Posterior vena cava (tissue), 2 donors: ENCODE results near the gene PSG4. TPM values are rescaled to one million over a fixed set of nuclear protein-coding genes. Genes with fewer than 3 reads are reported as not detected.
"Not testable (repeated sequence)": the region's sequence is repeated elsewhere in the genome, so short reads cannot be mapped to it uniquely, and the experiment has no call there.

Experiments used
- DNase-seq: peaks from one replicate; pipeline ENCODE4 v3.0.0-alpha.2; 2020; ENCODE audit warnings: low spot score
- intact Hi-C, 2 donors: fragments of 100-400 bp; cut with DNase I; formaldehyde crosslinking; loops; one replicate each; pipeline versions ENCODE4 v1.14.1 to v1.14.2; 2022 to 2023
- total RNA-seq, 2 donors: library from RNA; stranded (reverse); fragmentation: NEBNext Ultra II Directional; extraction: Animal tissue kit (Norgen Biotek cat#: 25700); gene quantifications; one replicate each; pipeline ENCODE4 v1.2.1, GENCODE V29; 2021
- donor health status: DM: yes; HTN: yes; CAD: no.
- donor health status: DM: yes; HTN: yes; CAD: no.

The PSG4 gene
- total RNA-seq, 2 donors from 2014 or later, result not detected

GRCh38 chr19:43201891-43202290 is 3.5 kb downstream of the PSG4 start:
- DNase-seq, intact Hi-C loops: not testable (repeated sequence)

DNA sequence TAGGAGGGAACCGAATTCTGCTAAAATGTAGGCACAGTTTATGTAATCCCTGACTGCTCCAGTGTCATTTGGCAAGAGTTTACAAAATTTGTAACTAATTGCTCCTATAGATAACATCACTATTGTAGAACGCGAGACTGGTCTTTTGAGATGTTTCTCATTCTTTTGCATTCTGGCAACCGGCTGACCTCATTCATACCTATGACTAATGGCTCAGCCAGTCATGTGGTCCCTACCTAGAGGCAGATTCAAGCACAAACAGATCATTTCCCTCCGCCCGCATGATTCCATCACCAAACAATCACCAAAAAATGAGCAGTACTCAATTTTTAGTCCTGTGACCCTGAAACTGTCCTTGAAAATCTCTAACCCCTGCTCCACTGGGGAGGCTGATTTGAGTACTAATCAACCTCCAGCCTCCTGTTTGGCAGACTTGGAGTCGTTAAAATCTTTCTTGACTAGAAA is 4.1 kb downstream of the PSG4 start:
- DNase-seq, intact Hi-C loops: not testable (repeated sequence)

- intact Hi-C loops, DNase-seq: not testable (repeated sequence)
Observed at GRCh38 chr19:43198686-43199419, 6.6 kb downstream of the PSG4 start.

DNA sequence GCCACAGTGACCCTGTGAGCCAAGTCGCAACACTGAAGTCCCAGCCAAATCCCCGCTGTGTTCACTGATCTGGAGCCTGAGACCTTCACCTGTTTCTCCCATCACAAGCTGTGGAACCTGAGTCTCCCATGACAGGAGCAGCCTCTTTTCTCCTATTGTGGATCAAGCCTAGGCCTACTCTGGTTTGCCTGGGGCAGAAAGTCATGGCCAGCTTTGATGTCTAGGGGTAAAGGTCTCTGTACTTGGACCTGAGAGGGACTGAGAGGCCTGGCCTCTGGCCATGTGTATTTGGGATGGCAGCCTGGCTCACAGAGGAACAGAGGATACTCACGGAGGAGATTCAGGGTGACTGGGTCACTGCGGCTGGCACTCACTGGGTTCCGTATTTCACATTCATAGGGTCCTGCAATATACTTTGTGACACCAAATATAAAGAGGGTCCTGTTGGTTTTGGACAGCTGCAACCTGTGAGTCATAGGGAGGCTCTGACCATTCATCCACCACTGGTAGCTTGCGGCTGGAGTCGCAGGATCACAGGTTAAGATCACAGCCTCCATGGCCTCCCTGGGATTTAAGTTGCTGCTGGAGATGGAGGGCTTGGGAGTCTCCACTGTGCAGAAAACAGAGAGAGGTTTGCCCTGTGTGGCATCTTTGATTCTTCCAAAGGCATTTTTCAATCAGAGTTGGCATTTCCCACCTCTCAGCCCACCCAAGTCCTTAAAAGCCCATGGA is 7.6 kb downstream of the PSG4 start:
- DNase-seq, intact Hi-C loops: not testable (repeated sequence)

- intact Hi-C loops, DNase-seq: not testable (repeated sequence)
Observed at GRCh38 chr19:43194397-43194796, 11.0 kb downstream of the PSG4 start.

DNA sequence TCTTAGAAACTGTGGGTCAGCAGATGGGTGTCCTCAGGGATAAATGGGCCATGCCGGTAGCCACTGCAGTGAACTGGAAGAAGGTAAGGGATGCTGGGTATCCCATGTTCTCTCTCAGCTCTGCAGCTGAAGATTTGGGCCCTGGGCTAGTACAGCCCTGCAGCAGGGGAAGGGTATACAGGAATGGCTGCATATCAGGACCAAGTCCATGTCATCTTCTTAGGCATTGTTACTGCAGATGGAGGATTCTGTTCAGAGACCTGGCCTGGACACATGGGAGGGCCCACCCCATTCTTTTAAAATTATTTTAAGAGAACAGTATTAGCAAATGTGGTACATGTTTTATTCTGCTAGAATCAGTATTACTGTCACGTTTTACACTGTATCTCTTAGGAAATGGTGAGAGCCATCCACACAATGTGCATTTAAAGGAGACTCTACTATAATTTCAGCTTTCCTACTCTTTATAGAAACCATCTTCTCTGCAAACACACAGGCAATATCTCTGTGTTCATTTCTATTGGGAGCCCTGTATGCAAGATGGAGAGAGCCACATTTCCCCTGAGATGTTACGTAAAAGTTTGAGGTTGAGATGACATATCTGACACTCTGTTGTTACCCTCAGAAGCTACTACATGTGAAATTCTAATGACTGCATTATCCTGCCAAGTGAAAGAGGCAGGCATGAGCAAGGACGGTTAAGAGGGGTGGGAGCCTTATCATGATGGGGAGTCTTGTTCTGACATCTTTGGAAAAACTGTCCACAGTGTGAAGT is 12.9 kb downstream of the PSG4 start:
- intact Hi-C loops, DNase-seq: not testable (repeated sequence)

DNA sequence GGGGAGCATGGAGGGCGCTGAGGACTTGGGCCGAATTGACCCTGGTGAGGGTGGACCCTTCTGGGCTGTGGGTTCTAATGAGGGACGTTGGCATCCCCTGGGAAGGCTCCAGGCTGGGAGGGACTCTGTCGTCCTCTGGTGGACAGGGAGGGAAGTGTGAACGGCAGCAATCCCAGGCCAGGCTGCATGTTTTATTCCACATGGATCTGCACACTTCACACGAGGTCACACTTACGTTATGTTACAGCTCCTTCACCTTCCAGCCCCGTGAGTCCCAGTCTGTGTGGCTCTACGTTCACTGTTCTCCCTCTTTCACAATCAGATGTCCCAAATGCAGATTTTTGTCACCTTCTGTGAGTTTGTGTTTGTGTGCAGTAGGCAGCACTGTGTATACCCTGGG is 17.3 kb downstream of the PSG4 start:
- intact Hi-C loops, DNase-seq: not testable (repeated sequence)

GRCh38 chr19:43186311-43186935 is 19.0 kb downstream of the PSG4 start, which contains the start of gene PSG5:
Gene PSG5, minus strand, starts transcription at chr19:43186536. Its CDS starts 131 bp downstream, at chr19:43186405.
- DNase-seq, intact Hi-C loops: not testable (repeated sequence)

DNA sequence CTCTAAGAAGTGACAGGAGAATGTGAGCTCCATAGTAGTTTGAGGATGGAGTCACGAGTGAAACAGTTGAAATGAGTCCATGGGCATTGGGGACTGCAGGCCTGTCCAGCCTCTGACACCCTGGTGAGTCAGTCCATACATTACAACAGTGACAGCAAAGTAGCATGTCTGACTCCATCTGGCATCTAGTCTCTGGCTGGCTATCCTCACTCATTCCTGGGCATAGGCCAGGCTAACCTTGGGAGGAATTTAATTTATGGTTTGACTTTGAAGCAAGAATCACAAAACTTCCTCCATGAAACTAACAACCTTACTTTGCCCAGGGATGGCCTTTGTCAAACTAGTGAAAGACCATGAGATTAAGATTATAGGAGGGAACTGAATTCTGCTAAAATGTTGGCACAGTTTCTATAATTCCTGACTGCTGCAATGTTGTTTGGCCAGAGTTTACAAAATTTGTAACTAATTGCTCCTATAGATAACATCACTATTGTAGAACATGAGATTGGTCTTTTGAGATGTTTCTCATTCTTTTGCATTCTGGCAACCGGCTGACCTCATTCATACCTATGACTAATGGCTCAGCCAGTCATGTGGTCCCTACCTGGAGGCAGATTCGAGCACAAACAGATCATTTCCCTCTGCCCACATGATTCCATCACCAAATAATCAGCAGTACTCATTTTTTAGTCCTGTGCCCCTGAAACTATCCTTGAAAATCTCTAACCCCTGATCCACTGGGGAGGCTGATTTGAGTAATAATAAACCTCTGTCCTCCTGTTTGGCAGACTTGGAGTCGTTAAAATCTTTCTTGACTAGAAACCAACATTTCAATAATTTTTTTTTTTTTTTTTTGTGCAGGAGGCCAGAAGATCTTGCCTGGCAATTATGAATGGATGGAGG is 23.3 kb downstream of the PSG4 start:
- DNase-seq, intact Hi-C loops: not testable (repeated sequence)

DNA sequence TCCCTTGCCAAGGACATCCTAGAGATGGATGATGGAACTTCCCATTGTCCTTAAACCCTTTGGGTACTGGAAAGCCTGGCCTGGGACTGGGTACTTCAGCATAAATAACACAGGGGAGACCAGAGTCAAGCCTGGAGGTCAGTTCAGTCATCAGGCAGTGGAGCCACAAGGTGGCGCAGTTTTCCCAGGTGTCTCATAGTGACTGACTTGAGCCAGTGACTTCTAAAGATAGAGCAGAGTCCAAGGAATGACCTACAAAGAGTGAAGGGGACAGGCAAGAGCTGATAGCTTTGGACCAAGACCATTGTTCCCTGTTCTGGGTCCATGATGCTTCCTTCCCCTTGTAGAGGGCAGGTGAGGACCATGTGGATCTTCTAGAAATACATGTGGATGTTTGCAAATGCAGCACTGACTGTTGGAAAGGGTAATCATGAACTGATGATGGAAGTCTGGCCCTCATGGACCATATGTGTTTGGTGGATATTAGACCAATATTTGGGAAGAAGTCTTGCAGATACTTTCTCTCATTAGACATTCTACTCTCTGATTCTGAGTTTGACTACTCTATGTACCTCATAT is 25.8 kb downstream of the PSG4 start:
- intact Hi-C loops, result not testable (repeated sequence)

DNA sequence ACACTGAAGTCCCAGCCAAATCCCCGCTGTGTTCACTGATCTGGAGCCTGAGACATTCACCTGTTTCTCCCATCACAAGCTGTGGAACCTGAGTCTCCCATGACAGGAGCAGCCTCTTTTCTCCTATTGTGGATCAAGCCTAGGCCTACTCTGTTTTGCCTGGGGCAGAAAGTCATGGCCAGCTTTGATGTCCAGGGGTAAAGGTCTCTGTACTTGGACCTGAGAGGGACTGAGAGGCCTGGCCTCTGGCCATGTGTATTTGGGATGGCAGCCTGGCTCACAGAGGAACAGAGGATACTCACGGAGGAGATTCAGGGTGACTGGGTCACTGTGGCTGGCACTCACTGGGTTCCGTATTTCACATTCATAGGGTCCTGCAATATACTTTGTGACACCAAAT is 26.9 kb downstream of the PSG4 start:
- intact Hi-C loops, DNase-seq: not testable (repeated sequence)

More for the DNA sequence above, 25.8 kb downstream of the PSG4 start:
- DNase-seq, result not testable (repeated sequence)

DNA sequence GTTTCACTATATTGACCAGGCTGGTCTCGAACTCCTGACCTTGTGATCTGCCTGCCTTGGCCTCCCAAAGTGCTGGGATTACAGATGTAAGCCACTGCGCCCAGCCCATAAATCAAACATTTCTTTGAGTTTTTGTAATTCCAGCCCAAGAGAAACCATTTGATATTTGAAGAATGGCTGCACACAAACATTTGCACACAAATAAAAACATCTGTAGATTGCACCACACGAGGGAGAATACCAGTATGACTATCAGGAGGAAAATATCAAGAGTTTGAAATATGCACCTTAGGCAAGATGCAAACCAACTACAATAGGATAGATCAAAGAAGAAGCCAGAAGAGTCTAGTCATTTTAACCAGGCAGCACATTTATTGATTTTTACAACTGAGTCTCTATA is 39.5 kb downstream of the PSG4 start:
- intact Hi-C loops, DNase-seq: not testable (repeated sequence)

DNA sequence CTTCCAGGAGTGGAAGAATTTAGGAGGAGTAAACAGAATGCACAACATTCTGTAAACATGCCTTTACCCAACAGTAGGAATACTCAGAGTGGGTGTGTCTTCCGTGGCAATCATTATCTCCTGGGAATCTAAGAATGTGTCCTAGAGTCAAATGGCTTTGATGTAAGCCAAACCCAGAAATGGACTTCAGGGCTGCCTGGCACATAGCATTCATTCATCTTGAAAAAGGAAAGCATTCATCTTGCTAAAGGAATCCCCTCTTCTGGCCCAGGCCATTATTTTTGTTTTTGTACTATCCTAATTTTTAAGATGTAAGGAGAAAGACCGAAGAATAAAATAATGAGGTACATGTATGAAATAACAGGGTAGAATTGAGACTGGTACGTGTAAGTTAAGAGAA is 42.3 kb downstream of the PSG4 start:
- DNase-seq, intact Hi-C loops: not testable (repeated sequence)

DNA sequence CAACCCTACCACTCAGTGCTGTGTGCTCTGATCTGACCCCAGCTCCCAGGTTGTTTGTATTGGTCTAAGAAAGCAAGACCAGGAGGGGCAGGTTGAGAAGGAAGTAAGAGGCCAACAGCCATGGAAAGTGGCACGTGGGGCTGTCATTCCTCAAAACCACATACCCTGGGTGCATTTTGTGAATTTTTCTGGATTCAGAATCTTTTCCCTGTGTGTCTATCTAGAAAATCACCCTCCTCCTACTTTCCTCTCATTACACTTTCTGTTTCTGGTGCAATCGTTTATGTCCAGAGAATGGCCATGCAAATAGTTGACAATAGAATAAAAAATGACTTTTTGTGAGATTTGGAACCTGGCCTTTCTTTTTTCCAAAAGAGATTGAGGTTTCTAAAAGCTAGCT is 43.2 kb downstream of the PSG4 start:
- intact Hi-C loops, DNase-seq: not testable (repeated sequence)

DNA sequence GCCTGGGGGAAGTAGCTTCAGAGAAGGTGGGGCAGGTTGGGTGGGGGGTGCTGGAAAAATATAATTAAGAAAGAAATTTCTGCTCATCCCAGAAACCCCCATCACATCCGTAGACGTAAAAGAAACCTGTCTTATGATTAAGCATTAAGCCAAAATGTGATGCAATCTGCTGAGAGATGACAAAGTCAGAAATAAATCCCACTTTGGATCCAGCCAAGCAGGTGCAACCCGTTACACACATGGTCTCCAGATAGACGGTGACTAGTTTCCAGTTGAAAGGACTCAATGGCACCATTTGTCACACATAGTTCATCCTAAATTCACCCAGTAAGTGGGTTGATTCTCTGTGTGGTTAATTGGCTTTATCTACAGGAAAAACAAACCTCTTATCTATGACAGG is 53.2 kb downstream of the PSG4 start:
- no peak for DNase-seq
- intact Hi-C loops, result no loop called here

DNA sequence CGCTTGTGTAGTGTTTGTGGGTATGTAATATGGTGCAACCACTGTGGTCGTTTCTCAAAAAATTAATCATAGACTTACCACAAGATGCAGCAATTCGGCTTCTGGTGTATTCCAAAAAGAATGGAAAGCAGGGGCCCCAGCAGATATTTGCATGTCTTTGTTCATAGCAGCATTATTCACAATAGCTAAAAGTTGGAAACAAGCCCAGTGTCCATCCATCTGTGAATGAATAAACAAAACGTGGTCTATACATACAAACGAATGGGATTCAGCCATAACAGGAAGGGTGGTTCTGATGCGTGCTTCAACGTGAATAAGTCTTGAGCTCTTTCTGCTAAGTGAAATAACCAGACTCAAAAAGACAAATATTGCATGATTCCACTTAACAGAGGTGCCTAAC is 55.6 kb downstream of the PSG4 start:
- DNase-seq, intact Hi-C loops: not testable (repeated sequence)

GRCh38 chr19:43148233-43148632 is 57.2 kb downstream of the PSG4 start:
- DNase-seq, result no peak
- intact Hi-C loops, result no loop called here
